ENCODE measurements around the gene TJP1. TPM values are rescaled to one million over a fixed set of nuclear protein-coding genes. Genes with fewer than 3 reads are reported as not detected.

The TJP1 gene
- total RNA-seq, 2 donors from 2014 or later: 131 to 145 TPM

DNA sequence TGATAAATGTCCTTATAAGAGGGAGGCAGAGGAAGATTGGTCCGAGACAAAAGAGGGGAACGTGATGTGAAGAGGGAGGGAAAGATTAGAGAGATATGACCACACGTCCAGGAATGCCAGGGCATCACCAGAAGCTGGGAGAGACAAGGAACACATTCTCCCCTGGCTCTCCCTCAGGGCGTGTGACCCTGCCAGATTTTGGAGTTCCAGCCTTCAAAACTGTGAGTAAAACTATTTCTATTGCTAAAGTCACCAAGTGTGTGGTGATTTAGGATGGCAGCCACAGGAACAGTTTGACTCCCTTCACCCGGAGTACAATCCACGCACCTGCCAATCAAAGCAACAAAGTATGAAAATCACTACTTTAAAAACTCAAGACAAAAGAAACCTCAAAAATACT is 32.1 kb upstream of the TJP1 start:
- Mint-ChIP-seq H3K9me3 (peaks cover 7% of the 10 kb centered on the region), H3K4me1 (peaks cover 2% of the 10 kb centered on the region), H3K27ac (no peak overlapping the region), H3K4me3 (no peak overlapping the region), H3K36me3 (ENCODE audit: low read depth) (no peaks in the 10 kb centered on the region), H3K27me3 (ENCODE audit: insufficient read depth) (no peaks in the 10 kb centered on the region)
- Histone ChIP-seq H3K27ac (ENCODE audit: low read depth, low read length) (no peak overlapping the region), H3K4me3 (ENCODE audit: low read length) (no peak overlapping the region), H3K27me3 (ENCODE audit: control insufficient read depth, insufficient read depth, low read length, poor library complexity, severe bottlenecking) (no peaks in the 10 kb centered on the region), H3K9me3 (ENCODE audit: control insufficient read depth, low read length) (peaks cover 3% of the 10 kb centered on the region), H3K9ac (ENCODE audit: extremely low read depth, low read length, poor library complexity, severe bottlenecking) (no peak overlapping the region), H3K36me3 (ENCODE audit: control insufficient read depth, insufficient read depth, low read length) (no peaks in the 10 kb centered on the region), H3K4me1 (ENCODE audit: control insufficient read depth, insufficient read depth, low read length) (no peaks in the 10 kb centered on the region)
- TF ChIP-seq, protein P1, sequence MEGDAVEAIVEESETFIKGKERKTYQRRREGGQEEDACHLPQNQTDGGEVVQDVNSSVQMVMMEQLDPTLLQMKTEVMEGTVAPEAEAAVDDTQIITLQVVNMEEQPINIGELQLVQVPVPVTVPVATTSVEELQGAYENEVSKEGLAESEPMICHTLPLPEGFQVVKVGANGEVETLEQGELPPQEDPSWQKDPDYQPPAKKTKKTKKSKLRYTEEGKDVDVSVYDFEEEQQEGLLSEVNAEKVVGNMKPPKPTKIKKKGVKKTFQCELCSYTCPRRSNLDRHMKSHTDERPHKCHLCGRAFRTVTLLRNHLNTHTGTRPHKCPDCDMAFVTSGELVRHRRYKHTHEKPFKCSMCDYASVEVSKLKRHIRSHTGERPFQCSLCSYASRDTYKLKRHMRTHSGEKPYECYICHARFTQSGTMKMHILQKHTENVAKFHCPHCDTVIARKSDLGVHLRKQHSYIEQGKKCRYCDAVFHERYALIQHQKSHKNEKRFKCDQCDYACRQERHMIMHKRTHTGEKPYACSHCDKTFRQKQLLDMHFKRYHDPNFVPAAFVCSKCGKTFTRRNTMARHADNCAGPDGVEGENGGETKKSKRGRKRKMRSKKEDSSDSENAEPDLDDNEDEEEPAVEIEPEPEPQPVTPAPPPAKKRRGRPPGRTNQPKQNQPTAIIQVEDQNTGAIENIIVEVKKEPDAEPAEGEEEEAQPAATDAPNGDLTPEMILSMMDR (conservative IDR thresholded peaks at IDR 0.05): no peak
- no peak for DNase-seq
- 93 to 94% methylated on average over 4 to 6 of the region's 6 CpGs for WGBS, 2 experiments (ENCODE audit: insufficient coverage in 1 of 2, insufficient read length in 1 of 2)

DNA sequence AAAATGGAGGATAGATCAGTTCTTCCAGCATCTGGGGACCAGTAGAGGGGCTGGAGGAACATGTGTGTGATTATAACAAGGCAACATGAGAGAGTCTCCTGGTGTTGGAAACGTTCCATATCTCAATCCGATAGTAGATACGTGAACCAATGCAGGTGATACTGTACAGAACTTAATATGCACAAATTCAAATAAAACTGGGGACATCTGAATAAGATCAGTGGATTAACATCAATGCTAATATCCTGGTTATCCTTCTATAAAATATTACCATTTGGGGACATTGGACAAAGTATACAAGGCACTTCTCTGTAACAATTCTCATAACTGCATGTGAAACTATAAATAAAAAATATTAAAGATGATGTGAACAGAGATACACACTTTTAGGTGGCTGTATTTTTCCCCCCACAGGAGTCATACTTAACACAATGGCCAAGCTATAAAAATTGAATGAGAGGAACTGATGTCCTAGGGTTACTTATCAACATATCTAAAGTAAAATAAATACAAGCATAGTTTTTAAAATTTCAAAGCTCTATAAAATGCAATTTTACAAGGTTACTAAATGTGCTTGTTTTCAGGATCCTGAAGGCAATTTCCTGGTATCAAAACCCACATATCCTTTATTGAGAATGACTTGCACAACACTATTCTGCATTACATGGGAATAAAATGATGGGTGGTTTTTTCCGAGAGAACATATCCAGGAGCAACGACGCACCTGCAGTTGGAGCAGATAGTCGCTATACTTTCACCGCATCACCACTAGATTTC is 31.1 kb upstream of the TJP1 start:
- Mint-ChIP-seq H3K27me3 (ENCODE audit: insufficient read depth) (no peaks in the 10 kb centered on the region), H3K9me3 (peaks cover 7% of the 10 kb centered on the region), H3K27ac (no peak overlapping the region), H3K4me3 (no peak overlapping the region), H3K36me3 (ENCODE audit: low read depth) (no peaks in the 10 kb centered on the region), H3K4me1 (peaks cover 2% of the 10 kb centered on the region)
- no peak overlapping the region for H3K4me3 ChIP-seq (ENCODE audit: low read length)
- H3K27ac ChIP-seq (ENCODE audit: low read depth, low read length): no peak overlapping the region
- no peak overlapping the region for H3K9ac ChIP-seq (ENCODE audit: extremely low read depth, low read length, poor library complexity, severe bottlenecking)
- H3K36me3 ChIP-seq (ENCODE audit: control insufficient read depth, insufficient read depth, low read length): no peaks in the 10 kb centered on the region
- no peak for DNase-seq
- TF ChIP-seq, protein P1 (conservative IDR thresholded peaks at IDR 0.05): no peak
- no peaks in the 10 kb centered on the region for H3K4me1 ChIP-seq (ENCODE audit: control insufficient read depth, insufficient read depth, low read length)
- WGBS, 2 experiments (ENCODE audit: insufficient coverage in 1 of 2, insufficient read length in 1 of 2): 91 to 95% methylated on average over 8 of the region's 8 CpGs
- H3K9me3 ChIP-seq (ENCODE audit: control insufficient read depth, low read length): peaks cover 3% of the 10 kb centered on the region
- no peaks in the 10 kb centered on the region for H3K27me3 ChIP-seq (ENCODE audit: control insufficient read depth, insufficient read depth, low read length, poor library complexity, severe bottlenecking)

DNA sequence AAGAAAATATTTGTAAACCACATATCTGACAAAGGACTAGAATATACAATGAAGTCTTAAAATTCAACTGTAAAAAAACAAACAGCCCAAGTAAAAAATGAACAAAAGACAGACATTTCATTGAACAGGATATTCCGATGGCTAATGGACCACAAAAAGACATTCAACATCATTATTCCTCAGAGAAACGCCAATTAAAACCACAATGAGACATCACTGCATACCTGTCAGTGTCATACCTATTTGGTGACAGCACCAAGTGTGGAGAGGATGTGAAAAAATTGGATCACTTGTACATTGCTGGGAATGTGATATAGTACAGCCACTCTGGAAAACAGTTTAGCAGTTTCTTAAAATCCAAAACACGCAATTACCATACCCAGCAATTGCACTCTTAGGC is 29.9 kb upstream of the TJP1 start:
- no peaks in the 10 kb centered on the region for H3K27me3 ChIP-seq (ENCODE audit: control insufficient read depth, insufficient read depth, low read length, poor library complexity, severe bottlenecking)
- Mint-ChIP-seq H3K4me1 (no peaks in the 10 kb centered on the region), H3K4me3 (no peak overlapping the region), H3K9me3 (peaks cover 16% of the 10 kb centered on the region), H3K27me3 (ENCODE audit: insufficient read depth) (no peaks in the 10 kb centered on the region), H3K27ac (no peak overlapping the region), H3K36me3 (ENCODE audit: low read depth) (peaks cover 6% of the 10 kb centered on the region)
- TF ChIP-seq, protein P1 (conservative IDR thresholded peaks at IDR 0.05): no peak
- H3K36me3 ChIP-seq (ENCODE audit: control insufficient read depth, insufficient read depth, low read length): no peaks in the 10 kb centered on the region
- 91 to 100% methylated on average over 1 to 3 of the region's 3 CpGs for WGBS, 2 experiments (ENCODE audit: insufficient coverage in 1 of 2, insufficient read length in 1 of 2)
- no peak for DNase-seq
- no peaks in the 10 kb centered on the region for H3K4me1 ChIP-seq (ENCODE audit: control insufficient read depth, insufficient read depth, low read length)
- no peak overlapping the region for H3K9ac ChIP-seq (ENCODE audit: extremely low read depth, low read length, poor library complexity, severe bottlenecking)
- H3K4me3 ChIP-seq (ENCODE audit: low read length): no peak overlapping the region
- H3K27ac ChIP-seq (ENCODE audit: low read depth, low read length): no peak overlapping the region
- H3K9me3 ChIP-seq (ENCODE audit: control insufficient read depth, low read length): peaks cover 9% of the 10 kb centered on the region
